T-helper 1 cell treated with Interleukin-12 subunit alpha and Interleukin-12 subunit beta and Interleukin-4 antibody, amounts not matched to agents 30 ng/mL and 1 ng/mL, for 36 hours (primary cell): ENCODE data around the gene PRMT5. TPM values are rescaled to one million over a fixed set of nuclear protein-coding genes. Genes with fewer than 3 reads are reported as not detected.

ENCODE experiments used
- intact Hi-C: fragments of 100-400 bp; cut with micrococcal nuclease; formaldehyde crosslinking; loops from one replicate; pipeline ENCODE4 v1.15.1; 2024
- total RNA-seq: library from RNA; stranded (reverse); gene quantifications from 2 replicates; pipeline ENCODE4 v1.2.3, GENCODE V29; 2022

Gene PRMT5
- total RNA-seq, 1 donor from 2014 or later = 80.5 TPM

DNA sequence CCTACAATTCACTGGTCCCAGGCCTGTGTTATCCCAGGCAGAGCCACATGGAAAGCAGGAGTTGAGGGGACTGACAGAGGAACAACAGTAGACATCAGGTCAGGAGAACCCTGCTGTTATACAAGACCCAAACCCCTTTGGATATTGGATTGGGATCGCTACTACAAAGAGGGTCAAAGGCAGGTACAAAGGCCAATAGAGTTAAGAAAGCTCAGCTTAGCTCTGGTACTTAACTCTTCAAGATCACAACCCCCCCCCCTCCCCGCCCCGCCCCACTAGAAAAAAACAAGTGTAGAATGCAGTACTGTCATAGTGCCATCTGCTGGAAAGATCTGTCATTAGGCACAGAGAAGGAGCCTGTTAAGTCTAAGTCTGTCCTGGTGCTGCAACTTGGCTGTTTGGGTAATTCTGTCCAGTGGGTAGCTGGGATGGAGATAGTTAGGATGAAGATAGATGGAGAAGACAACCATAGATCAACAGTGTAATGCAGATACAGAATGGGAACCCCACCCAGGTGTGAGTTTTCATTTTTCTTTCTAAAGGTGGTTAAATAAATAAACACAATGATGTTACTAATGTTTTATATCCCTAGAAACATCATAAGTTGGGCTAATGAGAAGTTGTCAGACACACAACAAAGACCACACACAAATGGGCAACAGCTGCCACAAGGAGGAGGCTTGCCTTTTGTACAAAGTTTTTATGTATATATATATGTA lies 28.9 kb downstream of the PRMT5 start:
- intact Hi-C loops = loop anchor here (1.0 to 5.0 kb wide), 6 partner anchors 28 to 343 kb away; no protein-coding TSS in a partner anchor

DNA sequence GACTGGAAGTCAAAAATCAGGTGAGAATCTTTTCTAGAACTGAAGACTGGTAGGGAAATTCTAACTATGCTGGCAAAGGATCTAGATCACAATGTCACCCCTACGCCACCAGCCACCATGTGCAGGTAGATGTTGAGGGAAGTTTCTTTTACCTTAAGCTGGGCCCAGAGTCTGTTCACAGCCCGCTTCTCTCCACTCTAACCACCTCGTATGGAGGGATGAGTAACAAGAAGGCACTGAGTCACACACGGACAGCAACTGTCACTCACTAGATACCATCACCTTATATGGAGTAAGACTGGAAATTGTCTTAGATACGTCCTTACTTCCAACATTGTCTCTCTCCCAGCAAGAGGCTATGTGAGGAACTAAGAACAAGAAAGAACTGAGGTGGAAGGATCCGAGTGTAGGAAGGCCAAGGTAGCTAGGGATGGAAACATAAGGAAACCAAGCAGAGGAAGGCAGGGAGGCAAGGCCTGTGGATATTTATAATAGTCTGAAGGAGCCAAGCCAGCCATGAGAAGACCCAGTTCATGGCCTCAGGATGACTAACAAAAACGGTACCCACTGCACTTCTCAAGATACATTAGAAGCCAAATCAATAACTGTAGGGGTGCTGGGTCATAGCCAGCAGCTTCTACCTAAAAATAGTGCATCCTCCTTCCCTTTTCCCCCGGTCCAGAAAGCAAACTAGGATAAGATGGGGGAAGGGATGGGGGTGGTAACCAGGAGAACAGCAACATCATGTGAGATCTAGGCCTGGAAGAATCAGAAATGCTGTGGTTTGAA lies 30.7 kb downstream of the PRMT5 start:
- intact Hi-C loops = loop anchor here (5.0 kb wide), 1 partner anchor 186 kb away; no protein-coding TSS in a partner anchor

DNA sequence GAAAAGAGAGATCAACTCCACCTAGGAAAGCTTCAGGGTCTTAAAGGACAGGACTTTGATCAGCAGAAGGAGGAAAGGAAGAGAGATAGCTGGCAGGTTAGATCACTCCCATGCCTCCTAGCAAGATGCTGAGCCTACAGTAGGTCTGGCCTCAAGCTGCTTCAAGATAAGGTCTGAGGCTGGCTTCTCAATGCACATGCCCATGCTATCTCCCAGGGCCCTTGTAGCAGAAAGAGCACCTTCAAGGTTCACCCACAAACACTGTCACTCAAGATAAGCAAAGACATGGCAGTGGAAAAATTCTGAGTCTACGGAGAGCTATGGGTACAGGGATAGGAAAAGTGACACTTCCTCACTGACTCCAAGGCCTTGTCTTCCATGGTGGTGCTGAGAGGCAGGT lies 31.8 kb downstream of the PRMT5 start:
- intact Hi-C loops = loop anchor here (5.0 kb wide), 1 partner anchor 185 kb away; no protein-coding TSS in a partner anchor

GRCh38 chr14:22896760-22897159 lies 32.4 kb downstream of the PRMT5 start:
- intact Hi-C loops = loop anchor here (5.0 kb wide), 1 partner anchor 184 kb away; no protein-coding TSS in a partner anchor

- intact Hi-C loops = loop anchor here (5.0 kb wide), 1 partner anchor 184 kb away; no protein-coding TSS in a partner anchor
These were observed 32.8 kb downstream of the PRMT5 start for GRCh38 chr14:22896356-22896755.

GRCh38 chr14:22895402-22895801 lies 33.8 kb downstream of the PRMT5 start:
- intact Hi-C loops = loop anchor here (5.0 kb wide), 1 partner anchor 183 kb away; no protein-coding TSS in a partner anchor

DNA sequence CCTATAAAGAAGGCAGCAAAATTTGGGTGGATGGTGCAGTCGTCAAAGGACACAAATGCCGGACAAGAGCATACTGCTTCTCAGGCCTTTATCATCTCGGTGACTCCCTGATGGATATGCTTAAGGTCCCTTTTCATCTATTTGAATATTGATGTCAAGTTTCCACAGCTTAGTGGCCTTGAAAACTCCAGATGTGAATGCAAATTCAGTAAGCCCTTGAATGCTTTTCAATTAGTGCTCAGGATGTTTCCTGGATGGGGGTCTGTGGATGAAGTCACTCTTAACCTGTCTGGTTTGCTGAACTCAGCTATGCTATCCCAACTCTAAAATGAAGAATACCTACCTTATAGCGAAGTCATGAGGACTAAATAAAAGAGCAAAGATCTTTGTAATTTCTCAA lies 35.5 kb downstream of the PRMT5 start:
- intact Hi-C loops = no loop called here

GRCh38 chr14:22892488-22892887 lies 36.7 kb downstream of the PRMT5 start:
- intact Hi-C loops = no loop called here

DNA sequence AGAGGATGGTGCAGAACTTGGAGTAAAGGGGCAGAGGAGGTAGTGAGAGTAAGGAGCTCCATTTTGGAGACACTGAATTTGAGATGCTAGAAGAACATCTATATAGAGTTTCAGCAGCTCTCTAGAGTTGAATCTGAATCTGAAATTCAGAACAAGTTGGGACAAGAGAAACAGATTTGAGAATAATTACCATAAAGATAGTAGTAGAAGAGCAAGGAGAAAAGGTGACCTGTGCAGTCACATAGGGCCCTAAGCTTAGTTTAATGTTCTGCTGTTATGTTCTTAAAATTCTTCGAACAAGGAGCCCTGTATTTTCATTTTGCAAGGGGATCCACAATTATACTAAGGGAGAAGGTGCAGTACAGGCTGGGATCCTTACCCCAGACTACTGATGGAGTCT lies 38.8 kb downstream of the PRMT5 start:
- intact Hi-C loops = no loop called here

- intact Hi-C loops = loop anchor here (1.0 kb wide), 1 partner anchor 206 kb away; no protein-coding TSS in a partner anchor
These were observed 40.5 kb downstream of the PRMT5 start for GRCh38 chr14:22888662-22889061.

GRCh38 chr14:22887990-22888378 lies 41.2 kb downstream of the PRMT5 start:
- intact Hi-C loops = loop anchor here (1.0 kb wide), 5 partner anchors 17 to 299 kb away; partner anchors contain the start of genes DAD1, LRP10, MRPL52 and RBM23

GRCh38 chr14:22887260-22887989 lies 41.8 kb downstream of the PRMT5 start:
- intact Hi-C loops = loop anchor here (1.0 kb wide), 4 partner anchors 16 to 298 kb away; partner anchors contain the start of genes DAD1, LRP10, MRPL52 and RBM23

- intact Hi-C loops = loop anchor here (1.0 kb wide), 4 partner anchors 15 to 297 kb away; partner anchors contain the start of genes DAD1, LRP10, MRPL52 and RBM23
These were observed 42.5 kb downstream of the PRMT5 start for GRCh38 chr14:22886500-22887259.

DNA sequence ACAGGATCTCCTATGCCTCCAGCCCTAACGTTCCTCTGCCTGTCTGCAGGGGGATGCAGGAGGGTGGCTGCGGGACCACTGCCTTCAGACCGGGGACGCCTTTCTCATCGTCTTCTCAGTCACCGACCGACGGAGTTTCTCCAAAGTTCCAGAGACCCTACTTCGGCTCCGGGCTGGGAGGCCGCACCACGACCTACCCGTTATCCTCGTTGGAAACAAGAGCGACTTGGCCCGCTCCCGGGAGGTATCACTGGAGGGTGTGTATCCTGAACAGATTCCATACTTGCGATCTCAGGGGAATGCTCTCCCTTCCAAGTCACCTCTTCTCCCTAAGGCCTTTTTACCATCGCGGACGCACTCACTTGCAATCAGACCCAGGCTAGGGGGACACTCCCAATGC lies 43.2 kb downstream of the PRMT5 start:
- intact Hi-C loops = no loop called here

GRCh38 chr14:22884738-22885523 lies 44.2 kb downstream of the PRMT5 start:
- intact Hi-C loops = no loop called here

- intact Hi-C loops = no loop called here
These were observed 45.0 kb downstream of the PRMT5 start for GRCh38 chr14:22884076-22884737.

DNA sequence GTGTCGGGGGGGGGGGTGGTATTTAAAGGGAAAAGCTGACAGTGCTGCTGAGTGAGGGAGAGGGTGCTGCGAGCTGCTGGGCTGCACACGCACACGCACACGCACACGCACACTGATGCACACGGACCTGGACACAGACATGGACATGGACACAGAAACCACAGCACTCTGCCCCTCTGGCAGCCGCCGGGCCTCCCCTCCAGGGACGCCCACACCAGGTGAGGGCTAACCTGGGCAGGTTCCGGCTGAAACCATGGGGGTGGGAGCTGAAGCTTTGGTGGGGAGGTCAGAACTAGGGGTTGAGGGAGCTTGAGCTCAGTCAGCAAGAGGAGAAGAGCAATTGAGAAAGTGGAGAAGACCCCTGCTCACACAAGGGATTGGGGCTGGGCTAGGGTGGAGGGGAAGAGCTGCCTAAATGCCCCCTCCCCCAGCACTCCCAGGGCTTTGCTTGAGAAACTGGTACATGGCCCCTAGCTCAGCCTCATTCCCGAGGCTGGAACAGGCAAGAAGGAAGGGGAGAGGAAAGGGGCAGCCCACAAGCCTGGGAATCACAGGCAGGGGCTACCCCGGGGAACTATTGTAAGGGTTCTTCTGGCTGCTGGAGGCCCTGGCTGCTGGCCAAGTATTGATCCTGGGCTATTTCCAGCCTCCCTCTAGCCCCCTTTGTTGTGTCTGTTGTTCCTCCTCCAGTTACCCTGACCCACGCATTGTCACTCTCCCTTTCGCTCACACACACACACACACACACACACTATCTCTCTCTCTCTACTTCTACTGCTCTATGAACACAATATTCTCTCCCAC lies 45.8 kb downstream of the PRMT5 start, which contains the start of gene REM2:
TSS of gene REM2 (plus strand) at position 50 of the 804 bp plus-strand sequence. CDS start at position 116, 66 bp downstream.
- intact Hi-C loops = no loop called here

- intact Hi-C loops = no loop called here
These were observed 46.5 kb downstream of the PRMT5 start for GRCh38 chr14:22882529-22883172.
